HTR-8/SVneo (cell line): ENCODE results near the gene CCDC33.

Experiments used
- DNase-seq: peaks from one replicate; pipeline ENCODE4 v3.0.0; 2011; ENCODE audit warnings: low spot score, mixed read lengths; ENCODE audit not compliant: insufficient read length
- FAIRE-seq: peaks from 2 replicates; lab custom pipeline; 2011; peaks lifted over from hg19 to GRCh38; lab: Jason Lieb, UNC

CCDC33 gene

DNA sequence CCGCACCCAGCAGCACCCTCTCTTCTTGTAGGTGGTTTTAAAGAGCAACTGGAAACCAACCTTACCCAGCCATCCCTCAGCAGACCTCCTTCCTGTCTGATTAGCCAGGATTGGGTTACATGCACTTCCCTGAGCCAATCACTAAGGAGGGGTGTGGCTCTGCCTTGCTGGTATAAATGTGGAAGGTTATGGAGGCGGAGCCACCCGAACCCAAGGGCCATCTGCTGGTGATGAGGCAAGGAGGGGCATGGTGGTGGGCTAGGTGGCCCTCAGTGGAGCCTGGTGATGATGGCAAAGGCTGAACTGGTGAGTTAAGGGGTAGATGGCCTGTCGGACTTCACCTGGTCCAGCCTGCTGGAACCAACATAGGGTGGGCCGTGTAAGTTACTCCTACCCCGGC, 39.8 kb downstream of the CCDC33 start:
- FAIRE-seq (no peak), DNase-seq (no peak)

DNA sequence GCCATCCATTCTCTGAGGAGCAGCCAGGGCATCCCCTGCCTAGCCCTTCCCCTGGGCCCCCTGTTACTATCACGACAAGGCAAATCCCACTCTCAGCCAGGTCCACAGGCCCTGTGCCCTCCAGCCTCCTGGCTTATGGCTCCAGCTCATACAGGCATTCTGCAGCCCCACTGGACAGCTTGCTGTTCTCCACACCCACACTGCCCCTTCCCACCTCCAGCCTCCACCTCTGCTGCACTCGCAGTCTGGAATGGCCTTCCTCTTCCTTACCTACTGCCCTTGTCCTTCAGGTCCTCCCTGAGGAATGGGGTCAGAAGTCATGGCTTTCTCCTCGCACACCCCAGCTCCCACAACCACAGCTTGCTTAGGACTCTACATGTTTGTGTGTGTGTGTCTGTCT, 40.4 kb downstream of the CCDC33 start:
- DNase-seq (no peak), FAIRE-seq (no peak)

DNA sequence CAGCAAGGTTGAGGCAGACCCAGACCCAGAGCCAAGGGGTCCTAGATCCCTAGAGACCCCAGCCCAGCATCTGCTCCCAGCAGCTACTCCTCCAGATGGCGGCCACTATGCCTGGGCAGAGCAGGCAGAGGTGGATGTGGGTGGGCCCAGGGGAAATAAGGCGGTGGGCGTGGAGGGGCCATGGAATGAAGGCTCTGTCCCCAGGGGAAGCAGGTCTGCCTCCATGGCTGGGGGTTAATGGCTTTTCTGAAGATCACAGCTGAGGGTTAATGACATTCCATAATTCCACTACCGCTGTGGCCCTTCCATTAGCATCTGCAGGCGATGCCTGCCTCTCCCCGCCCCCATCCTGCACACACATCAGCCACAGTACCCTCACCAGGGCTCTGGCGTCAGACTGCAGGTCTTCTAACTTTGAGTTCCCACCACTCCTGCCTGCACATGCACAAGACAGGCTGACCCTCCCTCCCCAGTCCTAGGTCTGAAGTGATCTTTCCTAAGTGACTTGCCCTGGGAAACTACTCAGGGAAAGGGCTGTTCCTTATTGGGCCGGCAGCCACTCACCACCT, 41.2 kb downstream of the CCDC33 start:
- DNase-seq (no peak), FAIRE-seq (no peak)

DNA sequence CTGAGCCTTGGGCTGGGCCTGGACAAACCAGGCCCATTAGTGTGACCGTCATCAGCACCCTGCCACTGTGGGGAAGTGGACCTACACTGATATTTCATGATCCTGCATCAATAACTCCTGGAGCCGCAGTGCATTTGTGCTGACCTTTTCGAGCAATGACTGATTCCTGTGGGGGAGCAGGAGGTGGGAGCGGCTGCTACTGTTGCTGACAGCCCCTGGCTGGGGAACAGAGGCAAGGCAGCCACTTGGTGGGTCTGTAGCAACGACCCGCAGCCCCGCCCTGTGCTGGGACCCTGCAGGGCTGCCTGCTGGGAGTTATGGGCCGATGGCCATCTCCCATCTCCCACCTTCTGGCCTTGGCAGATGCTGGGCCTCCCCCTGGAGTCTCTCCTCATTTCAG, 42.1 kb downstream of the CCDC33 start:
- DNase-seq (no peak), FAIRE-seq (no peak)

DNA sequence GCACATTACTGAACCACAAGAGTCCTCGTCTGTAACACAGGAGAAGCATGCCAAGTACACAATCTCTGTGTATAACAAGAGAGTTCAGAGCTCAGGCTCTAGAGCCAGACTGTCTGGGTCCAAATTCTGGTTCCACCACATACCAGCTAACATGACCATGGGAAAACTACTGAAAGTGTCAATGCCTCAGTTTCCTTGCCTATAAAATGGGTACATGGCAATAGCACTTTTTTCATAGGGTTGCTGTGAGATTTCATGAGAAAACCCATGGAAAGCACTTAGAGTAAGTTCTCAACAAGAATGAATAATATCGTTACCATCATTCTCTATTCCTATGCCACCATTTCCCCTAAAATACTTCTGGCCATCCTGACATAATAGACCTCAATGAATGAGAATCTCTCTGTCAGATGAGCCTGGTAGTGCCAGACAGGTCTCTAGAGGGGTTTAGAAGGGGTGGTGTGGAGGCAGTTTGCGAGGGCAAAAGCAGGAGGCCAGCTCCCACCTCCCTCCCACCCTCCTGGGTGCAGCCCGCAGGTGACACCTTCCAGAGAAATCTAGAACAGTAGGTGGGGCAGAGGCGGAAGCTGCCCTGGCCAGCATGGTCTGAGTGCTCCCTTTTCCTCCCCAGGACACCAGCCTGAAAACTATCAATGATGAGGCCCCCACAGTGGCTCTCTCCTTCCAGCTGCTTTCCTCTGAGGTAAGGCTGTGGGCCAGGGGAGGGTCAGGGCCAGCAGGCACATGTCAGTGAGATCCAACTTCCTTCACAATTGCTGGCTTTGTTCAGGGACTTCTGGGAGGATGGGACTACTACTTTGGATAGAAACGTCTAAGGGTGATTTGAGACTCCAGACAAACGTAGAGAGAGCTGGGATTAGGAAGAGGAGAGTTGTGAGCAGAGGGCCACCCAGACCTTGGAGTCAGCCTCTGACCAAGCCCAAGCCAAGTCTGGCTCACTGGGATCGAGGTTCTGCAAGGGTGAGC, 45.3 kb downstream of the CCDC33 start:
- DNase-seq (no peak), FAIRE-seq (no peak)

DNA sequence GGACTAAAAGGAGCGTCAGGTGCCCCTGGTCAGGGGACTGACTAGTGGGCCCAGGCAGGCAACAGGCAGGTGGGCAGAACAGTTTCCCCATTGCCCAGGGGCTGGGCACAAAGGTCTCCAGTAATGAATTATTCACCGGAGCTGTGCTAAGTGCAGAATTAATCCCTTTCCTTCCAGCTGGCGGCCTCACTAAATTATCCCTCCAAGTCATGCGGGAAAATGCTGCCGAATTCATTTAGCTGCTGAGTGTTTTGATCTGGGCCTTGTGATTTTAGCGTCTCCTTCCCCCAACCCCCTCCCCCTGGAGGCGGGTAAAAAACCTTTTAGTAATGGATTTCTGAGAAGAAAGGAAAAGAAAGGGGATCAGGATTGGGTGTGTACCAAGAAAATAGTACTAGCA, 47.2 kb downstream of the CCDC33 start:
- no peak for FAIRE-seq
- no peak for DNase-seq

DNA sequence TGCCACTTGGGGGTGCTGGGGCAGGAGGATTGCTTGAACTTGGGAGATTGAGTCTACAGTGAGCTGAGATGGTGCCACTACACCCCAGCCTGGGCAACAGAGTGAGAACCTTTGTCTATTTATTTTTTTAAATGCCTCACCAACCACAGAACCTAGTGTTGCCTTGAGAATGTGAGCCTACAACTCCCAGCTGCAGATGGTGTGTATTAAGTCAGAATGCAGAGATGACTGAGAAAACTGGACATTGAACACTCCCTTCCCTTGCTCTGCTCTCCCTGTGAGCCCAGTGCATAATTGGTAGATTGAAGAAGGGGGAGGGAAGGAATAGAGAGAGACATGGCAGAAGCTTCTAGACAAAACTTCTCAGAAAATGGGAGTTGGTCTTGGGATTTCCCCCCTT, 53.5 kb downstream of the CCDC33 start:
- FAIRE-seq: no peak
- no peak for DNase-seq

DNA sequence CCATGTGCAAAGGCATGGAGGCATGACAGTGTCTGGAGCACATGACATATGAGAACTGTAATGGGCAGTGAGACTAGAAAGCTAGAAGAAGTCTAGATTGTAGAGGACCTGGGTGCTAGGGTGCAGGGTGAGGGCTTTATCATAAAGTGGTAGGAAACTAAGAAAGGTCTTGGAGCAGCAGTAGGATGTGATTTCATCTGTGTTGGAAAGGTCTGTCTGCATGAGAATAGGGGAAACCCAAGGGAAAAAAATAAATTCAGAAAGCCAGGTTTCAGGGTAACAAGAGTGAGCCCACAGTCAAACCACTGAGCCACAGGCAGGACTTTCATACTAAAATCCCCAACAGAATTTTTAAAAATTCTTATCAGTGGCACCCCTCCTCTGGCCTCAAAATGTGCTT, 54.5 kb downstream of the CCDC33 start:
- no peak for FAIRE-seq
- DNase-seq: no peak

DNA sequence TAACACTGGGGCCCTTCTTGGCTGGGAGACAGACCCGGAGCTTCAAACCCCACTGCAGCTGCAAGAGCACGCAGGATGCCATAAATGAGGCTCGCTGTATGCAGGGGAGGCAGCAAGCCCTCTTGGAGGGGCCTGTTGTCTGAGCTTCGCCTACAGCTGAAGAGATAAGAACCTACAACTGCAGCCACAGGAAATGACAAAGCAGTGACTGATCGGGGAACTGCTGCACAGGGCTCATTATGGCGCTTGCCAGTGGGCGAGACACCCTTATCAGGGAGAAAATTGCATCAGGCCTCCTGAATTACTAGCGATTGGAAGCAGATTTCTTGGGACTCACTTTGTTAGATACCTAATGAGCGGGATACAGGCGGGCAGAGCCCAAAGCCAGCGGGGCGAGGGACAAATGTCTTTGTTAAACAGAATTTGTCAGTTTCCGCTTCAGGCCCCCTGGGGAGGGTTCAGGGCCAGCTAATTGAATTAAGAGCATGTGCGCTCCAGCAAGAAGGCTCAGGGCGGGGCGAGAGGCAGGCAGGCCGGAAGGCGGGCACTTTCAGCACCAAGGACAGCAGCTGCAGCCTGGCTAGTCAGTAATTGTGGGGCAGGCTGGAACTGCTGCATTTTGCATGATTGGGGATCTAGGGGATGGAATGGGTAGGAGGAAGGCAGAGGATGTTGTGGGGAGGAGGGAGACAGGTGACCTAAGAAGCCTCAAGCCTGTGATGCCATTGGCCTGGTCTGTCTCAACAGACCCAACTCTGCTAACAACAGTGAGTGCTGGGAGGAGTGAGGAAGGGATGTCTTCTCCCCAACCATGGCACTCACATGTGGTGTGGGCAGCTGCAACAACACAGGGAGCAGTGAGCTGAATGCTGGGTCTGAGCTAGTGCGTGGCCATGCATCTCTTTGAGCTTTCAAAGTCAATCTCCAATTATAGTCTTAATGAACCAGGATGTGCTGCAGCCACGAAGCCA, 55.3 kb downstream of the CCDC33 start:
- DNase-seq: peak; percentile 86
- FAIRE-seq: peak; percentile 75

DNA sequence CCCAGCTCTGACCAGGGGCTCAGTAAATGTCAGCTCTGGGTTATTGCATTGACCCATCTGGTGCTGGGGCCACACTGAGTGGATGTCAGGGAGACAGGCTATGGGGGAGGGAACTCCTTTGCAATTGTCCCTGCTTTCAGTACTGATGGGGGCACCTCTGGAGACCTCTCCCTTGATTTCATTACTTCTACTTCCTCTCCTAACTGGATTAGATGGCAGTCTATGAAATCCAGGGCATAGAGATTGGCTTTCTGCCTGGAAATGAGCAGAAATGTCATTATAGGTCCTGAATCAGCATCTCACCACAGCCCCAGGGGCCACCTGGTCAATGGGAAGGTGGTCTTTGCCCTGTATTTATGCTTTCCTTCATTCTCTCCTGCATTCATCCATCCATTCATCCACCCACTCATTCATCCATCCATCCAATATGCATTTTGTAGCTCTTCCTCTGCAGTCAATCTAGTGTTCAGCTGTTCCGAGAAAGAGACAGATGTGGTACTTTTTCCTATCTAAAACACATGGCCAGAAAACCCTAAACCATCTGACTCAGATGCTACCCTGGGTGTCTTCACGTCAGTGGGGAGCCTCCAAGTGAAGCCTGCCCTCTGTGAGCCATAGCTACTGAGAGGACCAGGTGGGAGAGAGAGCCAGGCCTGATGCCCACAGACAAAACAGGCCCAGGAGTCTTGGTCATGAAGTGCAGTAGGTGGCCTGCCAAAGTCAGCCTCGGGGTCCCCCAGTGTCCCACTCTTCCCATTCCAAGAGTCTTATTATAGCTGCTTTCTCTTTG, 57.1 kb downstream of the CCDC33 start:
- DNase-seq (no peak), FAIRE-seq (no peak)

DNA sequence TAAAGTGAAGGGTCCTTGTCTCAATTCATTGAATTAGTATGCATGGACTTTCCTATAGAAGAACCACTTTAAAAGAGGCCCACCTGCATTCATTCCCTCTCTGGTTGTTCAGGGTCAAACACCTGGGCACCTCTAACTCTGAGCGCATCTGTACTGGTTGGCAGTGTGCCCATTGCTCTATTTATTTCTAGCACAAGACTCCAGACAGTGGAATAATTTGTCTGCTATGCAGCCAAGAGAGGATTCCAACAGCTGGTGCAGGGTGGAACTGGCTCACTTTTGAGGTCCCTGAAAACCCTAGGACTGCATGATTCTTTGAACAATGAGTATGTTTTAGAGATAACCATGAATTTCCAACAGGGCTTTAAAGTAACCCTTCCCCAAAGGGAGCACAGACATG, 57.9 kb downstream of the CCDC33 start:
- no peak for FAIRE-seq
- no peak for DNase-seq

DNA sequence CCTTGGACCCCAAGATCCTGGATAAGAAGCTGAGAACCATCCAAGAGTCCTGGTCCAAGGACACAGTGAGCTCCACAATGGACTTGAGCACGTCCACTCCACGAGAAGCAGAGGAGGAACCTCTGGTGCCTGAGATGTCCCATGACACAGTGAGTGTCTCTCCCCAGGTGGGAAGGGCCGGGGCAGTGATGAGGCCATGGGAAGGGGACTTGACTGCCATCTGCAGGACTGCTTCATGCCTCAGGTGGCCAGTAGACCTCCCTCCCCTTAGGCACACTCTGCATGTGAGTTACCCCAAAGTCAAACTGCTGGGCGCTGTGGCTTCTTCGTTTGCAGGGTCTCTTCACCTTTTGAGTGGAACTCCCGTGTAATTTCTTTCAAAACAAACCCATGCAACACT, 59.7 kb downstream of the CCDC33 start:
- DNase-seq (no peak), FAIRE-seq (no peak)

DNA sequence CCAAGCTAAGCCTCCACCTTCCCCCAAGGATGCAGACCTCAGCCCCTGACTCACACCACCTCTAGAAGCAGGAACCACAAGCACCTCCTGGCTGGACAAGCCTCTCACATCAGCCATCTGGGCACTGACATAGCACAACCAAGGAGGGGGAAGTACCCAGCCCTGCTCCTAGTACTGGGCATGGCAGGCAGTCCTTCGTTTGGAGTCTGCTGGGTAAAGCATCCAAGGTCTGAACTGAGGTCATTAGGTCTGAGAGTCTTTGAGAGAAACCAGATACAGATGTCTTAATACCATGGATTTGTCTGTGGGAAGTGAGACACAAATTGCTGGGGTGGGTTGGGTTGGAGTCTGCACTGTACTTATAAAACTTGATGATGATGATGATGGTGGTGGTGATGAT, 61.8 kb downstream of the CCDC33 start:
- FAIRE-seq (no peak), DNase-seq (no peak)

DNA sequence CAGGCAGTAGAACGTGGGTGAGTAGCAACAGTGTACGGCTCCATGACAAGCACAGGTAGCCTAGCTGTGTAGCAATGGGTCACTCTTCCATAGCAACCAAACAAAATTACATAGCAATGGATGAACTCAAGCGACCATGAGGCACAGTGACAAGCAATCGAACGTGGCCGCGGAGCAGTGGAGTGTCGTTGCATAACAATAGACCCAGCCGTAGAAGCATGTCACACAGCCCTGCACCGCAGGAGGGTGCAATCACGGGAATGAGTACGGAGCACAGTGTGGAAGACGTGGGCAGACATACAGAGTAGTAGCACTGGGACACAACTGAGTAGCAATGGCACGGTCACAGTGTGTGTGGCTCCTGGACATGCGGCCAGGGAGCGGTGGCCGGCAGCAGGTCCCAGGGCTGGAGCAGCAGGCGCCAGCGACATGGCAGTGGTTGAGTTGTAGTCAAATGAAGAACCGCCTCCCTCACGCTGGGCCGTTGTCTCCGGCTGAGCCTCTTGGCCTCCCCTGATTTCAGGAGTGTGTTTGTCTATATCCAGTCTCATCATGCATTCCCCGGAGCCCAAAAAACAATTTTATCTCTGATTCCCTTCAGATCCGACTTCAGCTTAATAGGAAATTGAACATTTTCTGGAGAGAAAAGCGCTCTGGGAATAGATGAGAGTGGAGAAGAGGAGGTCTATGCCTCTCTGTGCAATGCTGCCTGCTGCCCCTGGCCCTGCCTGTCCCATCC, 64.1 kb downstream of the CCDC33 start:
- no peak for FAIRE-seq
- DNase-seq: no peak

DNA sequence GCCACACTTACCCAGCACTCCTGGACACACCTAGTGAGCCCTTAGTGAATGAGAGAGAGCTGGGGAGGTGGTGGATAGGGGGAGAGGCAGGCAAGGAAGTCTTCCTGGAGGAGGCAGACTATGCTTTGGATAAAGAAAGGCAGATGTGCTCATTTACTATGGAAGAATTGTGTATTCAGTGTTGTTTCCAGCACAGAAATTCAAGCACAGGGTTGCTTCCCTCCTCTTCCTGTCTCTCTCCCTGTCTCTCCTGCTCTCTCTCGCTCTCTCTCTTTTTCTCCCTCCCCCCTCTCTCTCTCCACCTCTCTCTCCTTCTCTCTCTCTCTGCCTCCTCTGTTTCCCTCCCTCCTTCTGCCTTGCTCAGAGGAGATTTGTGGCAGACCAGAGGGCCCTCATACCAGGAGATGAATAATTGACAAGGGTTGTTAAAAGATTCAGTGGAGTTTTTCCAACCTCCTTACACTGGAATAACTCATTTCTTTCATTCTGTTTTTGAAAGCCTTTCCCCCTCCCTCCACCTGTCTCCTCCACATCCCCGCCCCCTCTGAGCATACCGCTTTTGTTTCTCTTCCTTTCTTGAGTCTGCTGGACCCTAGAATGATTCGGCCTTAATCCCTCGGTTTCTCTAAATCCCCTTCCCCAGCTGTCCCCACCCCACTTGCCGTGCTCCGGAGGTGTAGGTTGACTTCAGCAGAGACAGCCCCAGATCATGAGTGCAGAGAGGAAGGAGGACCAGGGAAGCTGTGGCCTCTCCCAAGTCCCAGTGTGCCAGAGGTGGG, 65.6 kb downstream of the CCDC33 start:
- no peak for FAIRE-seq

DNA sequence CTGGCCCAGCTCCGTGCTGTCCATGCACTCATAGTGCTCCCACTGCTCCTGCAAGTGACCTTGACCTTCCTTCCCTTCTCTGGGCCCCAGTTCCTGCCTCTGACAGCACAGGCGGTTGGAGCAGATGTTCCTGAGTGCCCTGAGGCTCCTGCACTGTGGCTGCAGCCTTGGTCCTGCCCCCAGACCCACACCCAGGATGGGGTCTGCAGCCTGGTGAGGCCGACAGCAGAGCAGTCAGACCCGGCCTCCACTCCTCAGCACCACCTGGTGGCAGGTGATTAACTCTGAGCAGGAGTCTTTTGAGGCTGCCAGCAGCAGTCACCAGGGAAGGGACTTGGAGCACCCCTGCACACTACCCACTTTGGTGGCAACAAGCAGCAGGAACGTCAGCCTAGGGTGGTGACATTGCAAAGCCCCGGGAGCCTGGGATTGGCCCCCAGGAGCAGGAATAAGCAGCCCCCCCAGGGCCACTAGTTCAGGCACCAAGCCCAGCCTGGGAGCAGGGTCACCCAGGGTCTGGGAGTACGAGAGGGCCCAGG, 66.8 kb downstream of the CCDC33 start:
- DNase-seq (peak; percentile 58), FAIRE-seq (no peak)

More for the DNA sequence above, 65.6 kb downstream of the CCDC33 start:
- DNase-seq: no peak

DNA sequence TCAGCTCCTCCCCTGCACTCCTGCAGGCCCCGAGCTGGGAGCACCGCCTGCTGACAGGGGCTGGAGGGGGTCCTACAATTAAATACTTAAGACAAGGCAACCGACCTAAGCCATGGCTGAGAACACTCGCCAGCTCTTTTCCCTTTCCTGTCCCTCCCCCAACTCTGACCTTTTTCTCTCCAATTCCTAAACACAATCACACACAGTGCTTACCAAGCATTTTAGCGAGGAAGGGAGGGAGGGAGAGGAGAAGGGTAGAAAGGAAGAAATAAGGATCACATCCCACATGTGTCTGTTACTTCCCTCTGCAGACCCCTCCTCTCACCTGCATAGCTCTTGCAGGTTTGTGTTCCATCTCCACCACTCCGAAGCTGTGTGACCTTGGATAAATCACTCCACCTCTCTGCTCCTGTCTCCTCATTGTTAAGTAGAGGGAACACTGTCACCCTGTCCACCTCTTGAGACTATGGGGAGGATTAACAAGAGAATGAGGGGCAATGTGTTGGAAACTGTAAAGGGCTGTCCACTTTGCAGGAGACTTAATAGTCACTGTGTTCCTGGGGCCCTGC, 67.7 kb downstream of the CCDC33 start:
- FAIRE-seq: no peak
- no peak for DNase-seq

DNA sequence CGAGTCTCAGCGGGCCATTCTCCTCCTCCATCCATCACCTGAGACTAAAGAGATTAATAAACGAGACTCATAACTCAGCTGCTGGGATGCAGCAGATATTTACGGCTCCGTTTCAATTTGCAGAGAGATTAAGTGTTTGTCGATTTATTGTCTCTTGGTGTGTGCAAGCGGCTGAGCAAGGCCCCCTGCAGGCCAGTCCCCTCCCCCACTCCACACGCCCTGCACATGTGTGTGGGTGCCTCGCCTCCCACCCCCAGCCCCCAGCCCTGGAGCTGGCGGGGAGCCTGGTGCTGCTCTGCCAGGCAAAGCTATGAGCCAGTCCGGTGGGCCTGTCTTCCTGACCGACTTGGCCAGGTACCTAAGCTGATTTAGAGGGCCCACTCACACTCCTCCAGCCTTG, 68.3 kb downstream of the CCDC33 start:
- FAIRE-seq (no peak), DNase-seq (no peak)
